Measurements from ENCODE around the gene DISC1.
"Not testable (repeated sequence)": the region's sequence is repeated elsewhere in the genome, so short reads cannot be mapped to it uniquely, and the experiment has no call there.

DISC1 gene

DNA sequence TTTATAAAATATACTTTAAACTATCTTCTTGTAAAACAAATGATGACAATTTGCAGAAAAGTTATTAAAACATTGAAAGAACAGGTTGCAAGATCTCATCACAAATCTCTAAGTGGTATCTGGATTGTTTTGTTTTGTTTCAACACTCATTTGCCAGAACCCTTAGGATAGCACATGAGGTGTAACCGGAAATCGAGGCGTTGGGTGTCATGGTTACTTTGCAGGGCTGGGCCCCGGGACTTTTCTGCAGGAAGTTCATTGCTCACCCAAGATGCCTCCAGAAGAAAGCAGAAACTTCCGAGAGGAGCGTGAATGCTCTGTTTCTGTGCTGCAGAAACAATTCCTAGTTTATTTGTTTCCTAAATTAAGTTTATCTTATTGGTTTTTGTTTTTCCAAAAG is 2.5 kb downstream of the DISC1 start:
- H3K27me3 Mint-ChIP-seq (ENCODE audit: low read depth, poor library complexity) = peaks cover 21% of the 10 kb centered on the region

DNA sequence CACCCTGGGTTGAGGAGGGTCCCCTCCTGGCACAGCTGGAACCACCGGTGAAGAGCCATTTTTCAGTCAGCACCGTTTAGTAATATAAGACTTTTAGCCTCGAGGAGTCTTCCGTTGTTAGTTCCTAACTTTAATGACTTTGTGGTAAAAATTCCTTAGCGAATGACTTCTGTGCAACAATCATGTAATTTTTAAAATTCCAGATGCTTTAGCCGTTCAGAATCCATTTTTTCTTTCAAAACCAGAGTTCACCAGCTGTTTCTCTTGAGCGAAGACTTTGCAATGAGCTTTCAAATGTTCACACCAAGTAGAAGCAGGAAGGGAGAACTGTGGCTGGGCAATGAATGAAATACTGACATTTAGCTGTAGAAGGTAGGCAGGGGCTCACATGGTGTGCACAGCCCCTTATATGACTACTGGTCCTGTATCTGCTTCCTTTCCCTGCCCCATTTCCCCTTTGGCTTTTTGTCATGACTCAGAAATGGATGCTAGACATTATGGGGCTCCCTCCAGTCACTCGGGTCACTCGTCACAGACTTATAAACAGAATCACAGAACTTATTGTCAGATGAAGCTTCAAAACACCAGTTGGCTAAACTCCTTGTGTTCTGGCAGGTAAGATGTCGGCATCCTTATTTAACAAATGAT is 4.1 kb downstream of the DISC1 start:
- no peak overlapping the region for H3K27ac Mint-ChIP-seq
- H3K4me3 Mint-ChIP-seq = no peak overlapping the region
- no peak for DNase-seq
- TF ChIP-seq, protein P1, sequence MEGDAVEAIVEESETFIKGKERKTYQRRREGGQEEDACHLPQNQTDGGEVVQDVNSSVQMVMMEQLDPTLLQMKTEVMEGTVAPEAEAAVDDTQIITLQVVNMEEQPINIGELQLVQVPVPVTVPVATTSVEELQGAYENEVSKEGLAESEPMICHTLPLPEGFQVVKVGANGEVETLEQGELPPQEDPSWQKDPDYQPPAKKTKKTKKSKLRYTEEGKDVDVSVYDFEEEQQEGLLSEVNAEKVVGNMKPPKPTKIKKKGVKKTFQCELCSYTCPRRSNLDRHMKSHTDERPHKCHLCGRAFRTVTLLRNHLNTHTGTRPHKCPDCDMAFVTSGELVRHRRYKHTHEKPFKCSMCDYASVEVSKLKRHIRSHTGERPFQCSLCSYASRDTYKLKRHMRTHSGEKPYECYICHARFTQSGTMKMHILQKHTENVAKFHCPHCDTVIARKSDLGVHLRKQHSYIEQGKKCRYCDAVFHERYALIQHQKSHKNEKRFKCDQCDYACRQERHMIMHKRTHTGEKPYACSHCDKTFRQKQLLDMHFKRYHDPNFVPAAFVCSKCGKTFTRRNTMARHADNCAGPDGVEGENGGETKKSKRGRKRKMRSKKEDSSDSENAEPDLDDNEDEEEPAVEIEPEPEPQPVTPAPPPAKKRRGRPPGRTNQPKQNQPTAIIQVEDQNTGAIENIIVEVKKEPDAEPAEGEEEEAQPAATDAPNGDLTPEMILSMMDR (IDR thresholded peaks at IDR 0.05) = no peak
- H3K27me3 Mint-ChIP-seq (ENCODE audit: low read depth, poor library complexity) = peaks cover 11% of the 10 kb centered on the region
- H3K36me3 Mint-ChIP-seq (ENCODE audit: low read depth) = no peaks in the 10 kb centered on the region
- peaks cover 16% of the 10 kb centered on the region for H3K4me1 Mint-ChIP-seq
- H3K9me3 Mint-ChIP-seq = peaks cover 3% of the 10 kb centered on the region

More for the DNA sequence above, 2.5 kb downstream of the DISC1 start:
- H3K27ac Mint-ChIP-seq = no peak overlapping the region
- no peak overlapping the region for H3K4me3 Mint-ChIP-seq
- peaks cover 16% of the 10 kb centered on the region for H3K4me1 Mint-ChIP-seq
- no peaks in the 10 kb centered on the region for H3K36me3 Mint-ChIP-seq (ENCODE audit: low read depth)
- peaks cover 13% of the 10 kb centered on the region for H3K9me3 Mint-ChIP-seq
- TF ChIP-seq, protein P1 (IDR thresholded peaks at IDR 0.05) = no peak
- no peak for DNase-seq

DNA sequence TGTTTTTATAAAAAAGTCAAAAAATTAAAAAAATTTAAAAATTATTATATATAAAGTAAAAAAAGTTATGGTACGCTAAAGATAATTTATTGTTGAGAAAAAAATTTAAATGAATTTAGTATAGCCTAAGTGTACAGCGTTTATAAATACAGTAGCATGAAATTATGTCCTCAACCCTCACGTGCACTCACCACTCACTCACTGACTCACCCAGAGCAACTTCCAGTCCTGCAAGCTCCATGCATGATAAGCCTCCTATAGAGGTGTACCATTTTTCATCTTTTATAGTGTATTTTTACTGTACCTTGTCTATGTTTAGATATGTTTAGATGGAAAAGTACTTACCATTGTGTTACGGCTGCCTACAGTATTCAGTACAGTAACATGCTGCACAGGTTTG is 5.1 kb downstream of the DISC1 start:
- no peaks in the 10 kb centered on the region for H3K9me3 Mint-ChIP-seq
- TF ChIP-seq, protein P1 (IDR thresholded peaks at IDR 0.05) = no peak
- no peak overlapping the region for H3K27ac Mint-ChIP-seq
- H3K4me1 Mint-ChIP-seq = peaks cover 9% of the 10 kb centered on the region
- no peak overlapping the region for H3K4me3 Mint-ChIP-seq
- no peak for DNase-seq
- H3K36me3 Mint-ChIP-seq (ENCODE audit: low read depth) = no peaks in the 10 kb centered on the region
- peaks cover 10% of the 10 kb centered on the region for H3K27me3 Mint-ChIP-seq (ENCODE audit: low read depth, poor library complexity)

DNA sequence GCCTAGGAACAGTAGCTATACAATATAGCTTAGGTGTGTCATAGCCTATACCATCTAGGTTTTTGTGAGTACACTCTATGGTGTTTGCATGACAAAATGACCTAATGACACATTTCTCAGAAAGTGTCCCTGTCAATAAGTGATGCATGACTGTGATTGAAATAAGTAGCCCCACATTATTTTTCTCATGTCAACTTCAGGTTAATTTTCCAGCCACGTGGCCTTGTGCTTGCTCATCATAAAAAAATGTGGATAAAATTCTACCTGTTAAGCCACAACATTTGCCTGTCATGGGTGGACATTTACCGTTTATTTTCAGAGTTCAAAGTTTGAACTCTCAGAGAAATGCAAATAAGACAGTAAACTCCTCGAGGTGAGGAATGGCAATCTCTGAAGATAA is 5.5 kb downstream of the DISC1 start:
- no peak overlapping the region for H3K4me3 Mint-ChIP-seq
- H3K4me1 Mint-ChIP-seq = peaks cover 9% of the 10 kb centered on the region
- no peaks in the 10 kb centered on the region for H3K9me3 Mint-ChIP-seq
- no peak overlapping the region for H3K27ac Mint-ChIP-seq
- H3K27me3 Mint-ChIP-seq (ENCODE audit: low read depth, poor library complexity) = peaks cover 10% of the 10 kb centered on the region
- H3K36me3 Mint-ChIP-seq (ENCODE audit: low read depth) = no peaks in the 10 kb centered on the region
- TF ChIP-seq, protein P1 (IDR thresholded peaks at IDR 0.05) = no peak
- no peak for DNase-seq

DNA sequence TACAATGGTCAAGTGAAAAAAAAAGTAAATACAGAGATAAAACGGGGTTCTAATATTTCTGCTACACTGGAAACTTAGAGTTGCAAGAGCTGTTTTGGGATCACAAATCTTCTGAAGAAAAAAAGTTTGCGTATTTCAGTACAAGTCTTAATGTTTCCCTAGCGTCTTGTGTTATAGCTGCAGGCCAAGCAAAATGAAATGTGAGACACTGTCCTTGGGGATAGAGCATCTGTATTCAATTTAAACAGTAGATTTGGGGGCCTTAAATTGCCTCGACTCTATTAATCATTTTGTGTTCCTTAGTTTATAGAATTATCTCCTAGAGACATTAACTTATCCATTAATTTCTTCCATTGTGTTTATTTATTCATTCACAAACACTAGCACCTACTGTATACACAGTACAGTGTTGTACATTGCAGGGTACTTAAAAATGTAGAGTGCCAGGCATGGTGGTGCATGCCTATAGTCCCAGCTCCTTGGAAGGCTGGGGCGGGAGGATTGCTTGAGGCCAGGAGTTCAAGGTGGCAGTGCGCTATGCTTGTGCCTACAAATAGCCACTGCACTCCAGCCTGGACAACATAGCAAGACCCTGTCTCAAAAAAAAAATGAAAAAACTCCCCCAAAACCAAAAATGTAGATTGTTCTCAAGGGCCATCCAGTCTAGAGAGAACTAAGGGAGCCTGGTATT is 7.9 kb downstream of the DISC1 start:
- DNase-seq = no peak
- no peaks in the 10 kb centered on the region for H3K4me1 Mint-ChIP-seq
- H3K4me3 Mint-ChIP-seq = no peak overlapping the region
- peak overlapping the region; percentile 43 for H3K27ac Mint-ChIP-seq
- H3K9me3 Mint-ChIP-seq = no peaks in the 10 kb centered on the region
- TF ChIP-seq, protein P1 (IDR thresholded peaks at IDR 0.05) = no peak
- H3K36me3 Mint-ChIP-seq (ENCODE audit: low read depth) = no peaks in the 10 kb centered on the region
- H3K27me3 Mint-ChIP-seq (ENCODE audit: low read depth, poor library complexity) = peaks cover 8% of the 10 kb centered on the region

DNA sequence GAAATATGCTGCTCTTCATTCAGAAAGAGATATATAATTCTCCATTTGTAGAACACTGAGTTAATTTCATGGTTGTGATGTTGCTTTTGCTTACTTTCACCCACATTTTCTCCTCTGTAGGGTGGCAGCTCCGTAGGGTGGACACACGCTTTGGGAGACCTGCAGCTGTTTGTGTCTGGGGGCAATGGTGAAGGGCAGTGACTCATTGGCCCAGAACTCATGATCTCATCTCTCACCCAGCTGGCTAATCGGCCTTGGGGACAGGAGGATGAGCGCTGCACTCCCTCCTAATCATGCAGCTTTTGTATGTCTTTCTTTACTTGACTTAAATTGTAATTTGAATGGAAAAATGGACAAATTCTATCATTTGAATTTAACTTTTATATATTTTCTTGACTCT is 9.6 kb downstream of the DISC1 start:
- Mint-ChIP-seq H3K27ac (no peak overlapping the region), H3K4me1 (no peaks in the 10 kb centered on the region), H3K27me3 (ENCODE audit: low read depth, poor library complexity) (peaks cover 8% of the 10 kb centered on the region), H3K36me3 (ENCODE audit: low read depth) (peaks cover 5% of the 10 kb centered on the region), H3K9me3 (no peaks in the 10 kb centered on the region), H3K4me3 (no peak overlapping the region)
- TF ChIP-seq, protein P1 (IDR thresholded peaks at IDR 0.05) = no peak
- DNase-seq = no peak

DNA sequence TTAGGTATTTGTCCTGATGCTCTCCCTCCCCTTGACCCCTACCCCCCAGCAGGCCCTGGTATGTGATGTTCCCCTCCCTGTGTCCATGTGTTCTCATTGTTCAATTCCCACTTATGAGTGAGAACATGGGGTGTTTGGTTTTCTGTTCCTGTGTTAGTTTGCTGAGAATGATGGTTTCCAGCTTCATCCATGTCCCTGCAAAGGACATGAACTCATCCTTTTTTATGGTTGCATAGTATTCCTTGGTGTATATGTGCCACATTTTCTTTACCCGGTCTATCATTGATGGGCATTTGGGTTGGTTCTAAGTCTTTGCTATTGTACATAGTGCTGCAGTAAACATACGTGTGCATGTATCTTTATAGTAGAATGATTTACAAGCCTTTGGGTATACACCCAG is 10.3 kb downstream of the DISC1 start:
- not testable (repeated sequence) for H3K9me3 Mint-ChIP-seq; H3K36me3 Mint-ChIP-seq (ENCODE audit: low read depth)

More for the DNA sequence above, 10.3 kb downstream of the DISC1 start:
- H3K4me3 Mint-ChIP-seq; DNase-seq; H3K27me3 Mint-ChIP-seq (ENCODE audit: low read depth, poor library complexity); H3K27ac Mint-ChIP-seq; H3K4me1 Mint-ChIP-seq: not testable (repeated sequence)
